ENCODE data around the gene SERTAD1.

GRCh38 chr19:40469011-40469410 is 43.2 kb upstream of the SERTAD1 start:
- TF ChIP-seq EP300 (IDR thresholded peaks at IDR 0.05) (no peak), POLR2AphosphoS5 (IDR thresholded peaks at IDR 0.05) (no peak), CTCF (IDR thresholded peaks at IDR 0.05) (no peak)
